Peyer's patch (tissue), 4 donors: Measurements from ENCODE around the gene STAU1. TPM values are rescaled to one million over a fixed set of nuclear protein-coding genes. Genes with fewer than 3 reads are reported as not detected.

ENCODE experiments used
- DNase-seq, 3 donors: peaks; one replicate each; pipeline ENCODE4 v3.0.0-alpha.2; 2017 to 2019
- H3K27ac ChIP-seq, 4 donors: fragments of 200-600 bp; sonication (generic); one replicate each; pipeline ENCODE4 v1.5.1; 2016 to 2019
- H3K27me3 ChIP-seq, 2 donors: fragments of 200-600 bp; sonication (generic); one replicate each; pipeline ENCODE4 v1.5.1; 2019
- H3K36me3 ChIP-seq, 3 donors: fragments of 200-600 bp; sonication (generic); one replicate each; pipeline ENCODE4 v1.5.1; 2016 to 2019
- H3K4me1 ChIP-seq, 4 donors: fragments of 200-600 bp; sonication (generic); one replicate each; pipeline ENCODE4 v1.5.1; 2016 to 2019
- H3K4me3 ChIP-seq, 4 donors: fragments of 200-600 bp; sonication (generic); 1 replicate in 3 of 4; 2 replicates in 1 of 4; pipeline ENCODE4 v1.5.1; 2016 to 2019; ENCODE audit warnings: mild to moderate bottlenecking in 1 of 4
- H3K9me3 ChIP-seq, 4 donors: fragments of 200-600 bp; sonication (generic); one replicate each; pipeline ENCODE4 v1.5.1; 2016 to 2019; ENCODE audit warnings: mild to moderate bottlenecking in 1 of 4
- CTCF ChIP-seq, 6 experiments: fragments of 450-650 bp in 4 of 6; fragments of 200-600 bp in 2 of 6; sonication (generic) in 1 of 6; IDR thresholded peaks; one replicate each; pipeline ENCODE4 v1.5.1; 2017 to 2019; ENCODE audit warnings: antibody characterized with exemption in 6 of 6, mild to moderate bottlenecking in 3 of 6, moderate library complexity in 1 of 6
- POLR2A ChIP-seq, 2 donors: fragments of 450-650 bp; IDR thresholded peaks; one replicate each; pipeline ENCODE4 v1.5.1; 2017; ENCODE audit warnings: antibody characterized with exemption in 2 of 2, mild to moderate bottlenecking in 2 of 2, moderate library complexity in 2 of 2
- total RNA-seq, 4 donors: library from RNA; depleted of rRNA; stranded (reverse); fragments of >200 nt; gene quantifications; one replicate each; pipeline ENCODE4 v1.1.0, GENCODE V29; 2016

STAU1 gene
- total RNA-seq, 4 donors from 2014 or later: 58.6 to 82.4 (median 75.2) TPM

- H3K9me3 ChIP-seq: no peaks in the 10 kb centered on the region
- peaks cover 0 to 67% (median 0%) of the 10 kb centered on the region in 3 donors for H3K36me3 ChIP-seq
- TF ChIP-seq CTCF (IDR thresholded peaks at IDR 0.05) (no peak), POLR2A (IDR thresholded peaks at IDR 0.05) (no peak)
- H3K4me1 ChIP-seq: no peaks in the 10 kb centered on the region
- H3K4me3 ChIP-seq: no peak overlapping the region
- H3K27me3 ChIP-seq: no peaks in the 10 kb centered on the region
- no peak for DNase-seq
- H3K27ac ChIP-seq: no peak overlapping the region
These were observed 64.2 kb downstream of the STAU1 start for GRCh38 chr20:49123982-49124381.

- TF ChIP-seq POLR2A (IDR thresholded peaks at IDR 0.05) (no peak), CTCF (IDR thresholded peaks at IDR 0.05) (no peak)
- Histone ChIP-seq H3K27ac (no peak overlapping the region), H3K4me3 (no peak overlapping the region), H3K4me1 (no peaks in the 10 kb centered on the region), H3K27me3 (no peaks in the 10 kb centered on the region), H3K36me3 (peaks cover 0 to 73% (median 0%) of the 10 kb centered on the region in 3 donors), H3K9me3 (no peaks in the 10 kb centered on the region)
- DNase-seq: no peak
These were observed 65.2 kb downstream of the STAU1 start for GRCh38 chr20:49122920-49123319.

- TF ChIP-seq POLR2A (IDR thresholded peaks at IDR 0.05) (no peak), CTCF (IDR thresholded peaks at IDR 0.05) (no peak)
- Histone ChIP-seq H3K27ac (no peak overlapping the region), H3K4me3 (no peak overlapping the region), H3K36me3 (peaks cover 0 to 91% (median 0%) of the 10 kb centered on the region in 3 donors), H3K9me3 (no peaks in the 10 kb centered on the region), H3K4me1 (no peaks in the 10 kb centered on the region), H3K27me3 (no peaks in the 10 kb centered on the region)
- no peak for DNase-seq
These were observed 68.1 kb downstream of the STAU1 start for GRCh38 chr20:49119988-49120387.

GRCh38 chr20:49118307-49118706, 69.8 kb downstream of the STAU1 start:
- Histone ChIP-seq H3K4me3 (no peak overlapping the region), H3K27me3 (no peaks in the 10 kb centered on the region), H3K4me1 (no peaks in the 10 kb centered on the region), H3K36me3 (peaks cover 0 to 93% (median 0%) of the 10 kb centered on the region in 3 donors), H3K27ac (no peak overlapping the region), H3K9me3 (no peaks in the 10 kb centered on the region)
- DNase-seq: no peak
- no peak for TF ChIP-seq POLR2A (IDR thresholded peaks at IDR 0.05)
- TF ChIP-seq CTCF (IDR thresholded peaks at IDR 0.05): no peak

GRCh38 chr20:49115564-49115963, 72.6 kb downstream of the STAU1 start:
- Histone ChIP-seq H3K27me3 (no peaks in the 10 kb centered on the region), H3K27ac (no peak overlapping the region), H3K9me3 (no peaks in the 10 kb centered on the region), H3K4me3 (no peak overlapping the region), H3K4me1 (no peaks in the 10 kb centered on the region), H3K36me3 (peaks cover 0 to 88% (median 0%) of the 10 kb centered on the region in 3 donors)
- no peak for TF ChIP-seq CTCF (IDR thresholded peaks at IDR 0.05)
- TF ChIP-seq POLR2A (IDR thresholded peaks at IDR 0.05): no peak
- DNase-seq: no peak
